ENCODE measurements around the gene CRTC1. TPM values are rescaled to one million over a fixed set of nuclear protein-coding genes. Genes with fewer than 3 reads are reported as not detected.

The CRTC1 gene
- total RNA-seq, 1 experiment from 2014 or later, result 18.1 TPM

DNA sequence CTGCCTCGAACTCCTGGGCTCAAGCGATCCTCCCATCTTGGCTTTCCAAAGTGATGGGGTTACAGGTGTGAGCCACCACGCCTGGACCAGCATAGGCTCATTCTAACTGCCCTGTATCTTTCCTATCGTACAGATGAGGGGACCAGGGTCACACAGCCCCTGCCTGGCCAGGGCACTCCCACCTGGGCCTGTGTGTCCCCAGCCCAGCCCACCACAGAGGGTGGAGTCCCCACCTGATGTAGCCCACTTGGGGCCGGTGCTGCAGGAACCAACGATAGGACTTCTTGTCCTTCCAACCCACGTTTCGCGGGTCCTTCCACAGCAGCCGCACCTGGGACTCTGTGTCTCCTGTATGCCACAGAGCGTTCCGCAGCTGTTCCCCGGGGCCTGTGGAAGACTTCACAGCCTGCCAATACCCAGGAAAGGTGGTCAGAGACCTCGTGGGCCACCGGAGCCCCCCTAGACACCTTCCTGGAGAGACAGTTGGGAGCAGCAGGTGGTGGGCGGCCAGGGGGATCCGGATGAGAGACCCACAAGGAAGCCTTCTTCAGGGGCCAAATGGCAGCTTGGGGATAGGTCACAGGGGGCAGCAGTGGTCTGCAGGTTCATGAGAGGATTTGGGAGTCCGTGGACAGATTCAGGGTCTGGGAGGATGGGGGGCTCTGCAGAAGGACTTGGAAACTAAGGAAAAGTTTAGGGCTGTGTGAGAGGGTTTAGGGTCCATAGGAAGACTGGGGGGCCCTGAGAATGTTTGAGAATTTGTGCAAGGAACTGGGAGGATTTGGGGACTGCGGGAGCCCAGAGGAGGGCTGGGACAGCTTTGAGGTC lies 100.7 kb downstream of the CRTC1 start:
- Histone ChIP-seq H3K27me3 (replicated peaks; ENCODE audit: insufficient read depth, low read depth, low read length, poor library complexity) (peaks cover 8% of the 10 kb centered on the region), H3K4me3 (ENCODE audit: low read depth, low read length, poor library complexity, severe bottlenecking) (no peak overlapping the region), H3K9me3 (ENCODE audit: low read depth, low read length, poor library complexity, severe bottlenecking) (no peaks in the 10 kb centered on the region), H3K36me3 (ENCODE audit: insufficient read depth, low read length, poor library complexity, severe bottlenecking) (no peaks in the 10 kb centered on the region), H3K4me1 (ENCODE audit: insufficient read depth, low read length, poor library complexity, severe bottlenecking) (peaks cover 10% of the 10 kb centered on the region), H3K27ac (ENCODE audit: low read depth, low read length, poor library complexity, severe bottlenecking) (no peak overlapping the region)
- ChIA-PET CTCF (no interaction called here), POLR2A (ENCODE audit: low non-redundant PET) (no interaction called here)
- intact Hi-C loops (cut with micrococcal nuclease; ENCODE audit: unreplicated experiment), result no loop called here
- no peak for DNase-seq (ENCODE audit: low spot score)
- BruUV-seq (replicated peaks), result no TSS peak
- TF ChIP-seq, protein P1, sequence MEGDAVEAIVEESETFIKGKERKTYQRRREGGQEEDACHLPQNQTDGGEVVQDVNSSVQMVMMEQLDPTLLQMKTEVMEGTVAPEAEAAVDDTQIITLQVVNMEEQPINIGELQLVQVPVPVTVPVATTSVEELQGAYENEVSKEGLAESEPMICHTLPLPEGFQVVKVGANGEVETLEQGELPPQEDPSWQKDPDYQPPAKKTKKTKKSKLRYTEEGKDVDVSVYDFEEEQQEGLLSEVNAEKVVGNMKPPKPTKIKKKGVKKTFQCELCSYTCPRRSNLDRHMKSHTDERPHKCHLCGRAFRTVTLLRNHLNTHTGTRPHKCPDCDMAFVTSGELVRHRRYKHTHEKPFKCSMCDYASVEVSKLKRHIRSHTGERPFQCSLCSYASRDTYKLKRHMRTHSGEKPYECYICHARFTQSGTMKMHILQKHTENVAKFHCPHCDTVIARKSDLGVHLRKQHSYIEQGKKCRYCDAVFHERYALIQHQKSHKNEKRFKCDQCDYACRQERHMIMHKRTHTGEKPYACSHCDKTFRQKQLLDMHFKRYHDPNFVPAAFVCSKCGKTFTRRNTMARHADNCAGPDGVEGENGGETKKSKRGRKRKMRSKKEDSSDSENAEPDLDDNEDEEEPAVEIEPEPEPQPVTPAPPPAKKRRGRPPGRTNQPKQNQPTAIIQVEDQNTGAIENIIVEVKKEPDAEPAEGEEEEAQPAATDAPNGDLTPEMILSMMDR (conservative IDR thresholded peaks at IDR 0.05; ENCODE audit: low read depth, low read length), result no peak
- TF ChIP-seq EZH2 (IDR thresholded peaks at IDR 0.05; ENCODE audit: borderline replicate concordance, low read depth, low read length, poor library complexity, severe bottlenecking), result no peak

DNA sequence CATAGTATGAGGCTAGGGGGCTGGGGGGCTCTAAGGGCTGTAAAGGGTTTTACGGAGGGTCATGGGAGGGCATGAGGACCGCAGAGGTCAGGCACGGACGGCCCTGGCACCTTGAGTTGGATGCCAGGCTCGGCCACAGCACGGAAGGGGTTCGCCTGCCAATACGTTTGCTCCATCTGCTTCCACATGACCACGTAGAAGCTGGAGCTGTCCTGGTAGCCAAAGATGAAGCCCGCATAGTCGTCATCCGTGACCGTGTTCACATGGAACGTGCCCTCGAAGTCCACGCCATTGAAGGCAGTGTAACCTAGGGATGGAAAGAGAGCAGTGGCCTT lies 101.3 kb downstream of the CRTC1 start:
- no peak for DNase-seq (ENCODE audit: low spot score)
- POLR2A ChIA-PET (ENCODE audit: low non-redundant PET), result no interaction called here
- peaks cover 13% of the 10 kb centered on the region for H3K27me3 ChIP-seq (replicated peaks; ENCODE audit: insufficient read depth, low read depth, low read length, poor library complexity)
- CTCF ChIA-PET, result interaction anchor here (0.7 kb wide), 1 partner anchor 57 kb away, joined by 3 read pairs; no protein-coding TSS in a partner anchor
- H3K4me3 ChIP-seq (ENCODE audit: low read depth, low read length, poor library complexity, severe bottlenecking), result no peak overlapping the region
- H3K9me3 ChIP-seq (ENCODE audit: low read depth, low read length, poor library complexity, severe bottlenecking), result no peaks in the 10 kb centered on the region
- no peaks in the 10 kb centered on the region for H3K36me3 ChIP-seq (ENCODE audit: insufficient read depth, low read length, poor library complexity, severe bottlenecking)
- H3K27ac ChIP-seq (ENCODE audit: low read depth, low read length, poor library complexity, severe bottlenecking), result no peak overlapping the region
- H3K4me1 ChIP-seq (ENCODE audit: insufficient read depth, low read length, poor library complexity, severe bottlenecking), result peaks cover 14% of the 10 kb centered on the region
- TF ChIP-seq, protein P1 (conservative IDR thresholded peaks at IDR 0.05; ENCODE audit: low read depth, low read length), result no peak
- TF ChIP-seq EZH2 (IDR thresholded peaks at IDR 0.05; ENCODE audit: borderline replicate concordance, low read depth, low read length, poor library complexity, severe bottlenecking), result no peak
- BruUV-seq (replicated peaks), result no TSS peak
- intact Hi-C loops (cut with micrococcal nuclease; ENCODE audit: unreplicated experiment), result no loop called here

DNA sequence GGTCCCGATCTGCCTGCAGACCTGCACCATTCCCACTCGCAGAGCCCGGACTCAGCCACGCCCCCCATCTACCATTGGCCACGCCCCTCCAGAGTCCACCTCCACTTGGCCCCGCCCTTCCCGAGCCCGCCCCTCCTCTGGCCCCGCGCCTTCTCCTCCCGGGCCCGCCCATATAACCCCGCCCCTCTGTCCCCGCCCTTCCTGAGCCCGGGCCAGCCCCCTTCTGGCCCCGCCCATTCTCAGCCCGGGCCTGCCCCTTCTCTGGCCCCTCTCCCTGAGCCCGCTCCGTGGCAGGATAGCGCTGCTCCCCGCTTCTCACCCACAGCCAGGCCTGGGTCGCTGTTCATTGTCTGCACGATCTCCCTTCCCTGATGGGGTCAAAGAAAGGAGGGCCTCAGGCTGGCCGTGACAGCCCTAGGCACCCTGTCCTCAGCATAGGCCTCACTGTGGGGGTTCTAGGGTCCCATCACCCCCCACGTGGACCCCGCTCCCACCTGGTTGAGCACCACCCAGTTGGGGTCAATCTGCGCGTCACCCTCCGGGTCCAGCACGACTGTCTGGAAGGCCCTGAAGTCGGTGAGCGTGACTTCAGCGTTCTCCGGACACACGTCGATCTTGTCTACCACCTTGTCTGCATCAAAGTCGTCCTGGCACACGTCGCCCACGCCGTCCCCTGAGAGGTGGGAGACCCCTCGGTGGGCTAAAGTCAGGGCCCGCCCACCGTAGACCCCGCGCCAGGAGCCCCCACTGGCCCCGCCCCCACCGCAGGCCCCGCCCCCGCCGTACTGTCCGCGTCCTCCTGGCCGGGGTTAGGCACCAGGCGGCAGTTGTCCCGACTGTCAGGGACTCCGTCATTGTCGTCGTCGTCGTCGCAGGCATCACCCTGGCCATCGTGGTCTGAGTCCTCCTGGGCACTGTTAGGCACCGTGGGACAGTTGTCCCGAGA lies 102.0 kb downstream of the CRTC1 start:
- no TSS peak for BruUV-seq (replicated peaks)
- H3K4me1 ChIP-seq (ENCODE audit: insufficient read depth, low read length, poor library complexity, severe bottlenecking), result peaks cover 14% of the 10 kb centered on the region
- no peak overlapping the region for H3K27ac ChIP-seq (ENCODE audit: low read depth, low read length, poor library complexity, severe bottlenecking)
- H3K27me3 ChIP-seq (replicated peaks; ENCODE audit: insufficient read depth, low read depth, low read length, poor library complexity), result peaks cover 20% of the 10 kb centered on the region
- peak overlapping the region; percentile 32 for H3K4me3 ChIP-seq (ENCODE audit: low read depth, low read length, poor library complexity, severe bottlenecking)
- no peaks in the 10 kb centered on the region for H3K9me3 ChIP-seq (ENCODE audit: low read depth, low read length, poor library complexity, severe bottlenecking)
- no peak for TF ChIP-seq EZH2 (IDR thresholded peaks at IDR 0.05; ENCODE audit: borderline replicate concordance, low read depth, low read length, poor library complexity, severe bottlenecking)
- TF ChIP-seq, protein P1 (conservative IDR thresholded peaks at IDR 0.05; ENCODE audit: low read depth, low read length), result no peak
- intact Hi-C loops (cut with micrococcal nuclease; ENCODE audit: unreplicated experiment), result no loop called here
- POLR2A ChIA-PET (ENCODE audit: low non-redundant PET), result no interaction called here
- CTCF ChIA-PET, result interaction anchor here (0.7 kb wide), 1 partner anchor 57 kb away, joined by 3 read pairs; no protein-coding TSS in a partner anchor
- H3K36me3 ChIP-seq (ENCODE audit: insufficient read depth, low read length, poor library complexity, severe bottlenecking), result no peaks in the 10 kb centered on the region
- peak; percentile 90 for DNase-seq (ENCODE audit: low spot score)
